K562 (cell line): ENCODE measurements around the gene KCTD11. TPM values are rescaled to one million over a fixed set of nuclear protein-coding genes. Genes with fewer than 3 reads are reported as not detected.

Source experiments
- ARID1B ChIP-seq: fragments of 450-650 bp; IDR thresholded peaks from 2 replicates; pipeline ENCODE4 v1.6.1; 2016; ENCODE audit warnings: antibody characterized with exemption, mild to moderate bottlenecking, inconsistent platforms
- FOXP1 ChIP-seq: sonication (generic); formaldehyde crosslinking; IDR thresholded peaks from 2 replicates; pipeline ENCODE4 v1.8.0; 2022; ENCODE audit warnings: mild to moderate bottlenecking, missing genetic modification reagents
- MAZ ChIP-seq, 2 experiments: fragments of 450-650 bp in 1 of 2; sonication (generic) in 1 of 2; formaldehyde crosslinking; IDR thresholded peaks in 1 of 2; conservative IDR thresholded peaks in 1 of 2; 2 replicates each; pipeline versions ENCODE4 v1.4.0 to v1.5.0; 2020; ENCODE audit warnings: mild to moderate bottlenecking in 1 of 2, missing genetic modification reagents in 1 of 2
- PHF8 ChIP-seq: fragments of 200-600 bp; sonication (generic); IDR thresholded peaks from 2 replicates; pipeline ENCODE4 v1.6.1; 2012; ENCODE audit warnings: mixed run types, mild to moderate bottlenecking, inconsistent platforms, low read length, moderate library complexity, borderline replicate concordance
- SNRNP70 ChIP-seq: fragments of 200-400 bp; formaldehyde crosslinking; optimal IDR thresholded peaks from 2 replicates; pipeline ENCODE3; 2017; ENCODE audit warnings: low read depth, low read length
- SPI1 ChIP-seq: IDR thresholded peaks from 2 replicates; pipeline ENCODE4 v1.6.1; 2011; ENCODE audit warnings: low read depth, low read length, control low read depth, borderline replicate concordance
- TAF1 ChIP-seq: IDR thresholded peaks from 2 replicates; pipeline ENCODE4 v1.6.1; 2011; ENCODE audit warnings: mild to moderate bottlenecking, low read length, moderate library complexity; ENCODE audit not compliant: insufficient read depth, control insufficient read depth, severe bottlenecking; ENCODE audit errors: extremely low read depth
- ZC3H11A ChIP-seq: IDR thresholded peaks from 2 replicates; pipeline ENCODE4 v1.6.1; 2012; ENCODE audit warnings: low read depth, low read length, improper control_type of control experiment
- ZNF197 ChIP-seq: fragments of 200-800 bp; sonication (Bioruptor generic); IDR thresholded peaks from 2 replicates; pipeline ENCODE4 v1.6.1; 2016; ENCODE audit warnings: low read depth, missing genetic modification characterization, missing compliant biosample characterization
- ZNF561 ChIP-seq: fragments of 450-650 bp; formaldehyde crosslinking; conservative IDR thresholded peaks from 2 replicates; pipeline ENCODE4 v1.4.0; 2020; ENCODE audit warnings: mild to moderate bottlenecking, moderate library complexity
- polyA plus RNA-seq, 8 experiments: library from polyadenylated mRNA; depleted of rRNA in 4 of 8; stranded (reverse) in 5 of 8; unstranded in 3 of 8; fragments of >200 nt; fragmentation: Nextera tagmentation in 2 of 8; fragmentation: Illumina TruSeq in 1 of 8; extraction: Ambion mirVana in 2 of 8; extraction: Trizol in 1 of 8; gene quantifications; 2 replicates each; pipeline versions ENCODE4 v1.2.1 to v1.2.3, GENCODE V29; 2011 to 2014; ENCODE audit warnings: inconsistent platforms in 1 of 8, missing spikeins in 1 of 8
- total RNA-seq, 7 experiments: library from RNA; depleted of rRNA in 6 of 7; stranded (reverse); fragments of >200 nt in 6 of 7; fragmentation: Illumina TruSeq in 2 of 7; extraction: Trizol in 2 of 7; gene quantifications; 2 replicates each; pipeline versions ENCODE4 v1.2.1 to v1.2.3, GENCODE V29; 2011 to 2021; ENCODE audit warnings: low replicate concordance in 1 of 7
- TF ChIP-seq, protein P1 (sequence below), 2 experiments: fragments of 450-650 bp; formaldehyde crosslinking in 1 of 2; IDR thresholded peaks; 2 replicates each; pipeline versions ENCODE4 v1.4.0 to v1.6.1; 2014 to 2020; ENCODE audit warnings: mild to moderate bottlenecking in 2 of 2, borderline replicate concordance in 1 of 2, low read depth in 1 of 2
- TF ChIP-seq, protein P2 (sequence below): sonication (generic); formaldehyde crosslinking; IDR thresholded peaks from 2 replicates; pipeline ENCODE4 v1.8.0; 2022; ENCODE audit warnings: mild to moderate bottlenecking, missing genetic modification reagents
- TF ChIP-seq, protein P3 (sequence below): fragments of 250-450 bp; sonication (Bioruptor Pico); IDR thresholded peaks from 2 replicates; pipeline ENCODE4 v1.8.0; 2022; ENCODE audit warnings: inconsistent platforms, mild to moderate bottlenecking, moderate library complexity, borderline replicate concordance

KCTD11 gene
- total and polyA plus RNA-seq, 9 of the 15 experiments (the other 6 are each of a cell fraction or from before 2014, with no cell fraction given), result 0.01 to 3.2 (median 2.5) TPM; not detected in 1

DNA sequence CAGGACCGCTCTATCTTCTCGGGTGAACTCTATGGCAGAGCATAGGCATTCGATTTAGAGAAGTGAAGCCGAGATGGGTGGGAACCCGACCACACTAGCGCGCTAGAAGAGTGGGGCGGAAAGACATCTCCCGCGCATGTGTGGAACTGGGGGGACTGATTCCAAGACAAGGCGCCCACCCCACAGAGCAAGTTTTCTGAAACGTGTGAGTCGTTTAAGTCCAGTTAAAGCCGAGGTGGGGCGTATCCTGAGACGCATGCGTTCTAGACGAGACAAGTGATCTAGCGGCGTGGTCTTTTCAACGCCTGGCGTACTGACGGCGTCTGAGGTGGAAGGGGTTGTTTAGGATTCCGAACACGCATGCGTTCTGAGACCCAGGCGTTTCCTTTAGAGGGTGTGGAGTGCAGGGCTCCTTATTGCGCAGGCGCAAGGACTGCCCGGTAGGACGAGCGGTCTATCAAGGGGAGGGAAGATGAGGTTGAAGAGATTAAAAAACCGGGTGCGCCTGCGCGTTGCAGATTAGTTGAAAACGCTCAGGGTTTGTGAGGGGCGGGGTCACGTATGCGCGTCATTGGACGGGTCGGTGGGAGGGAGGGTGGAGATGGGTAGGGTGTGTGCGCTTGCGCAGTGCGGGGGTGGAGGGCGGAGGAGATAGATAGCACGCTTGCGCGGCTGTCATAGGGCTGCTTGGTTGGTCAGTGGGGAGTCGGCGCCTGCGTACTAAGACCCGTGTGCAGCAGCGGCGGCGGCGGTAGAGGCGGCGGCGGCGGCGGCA lies 44.9 kb upstream of the KCTD11 start, which contains the start of gene EIF5A (continued):
- TF ChIP-seq, protein P1, sequence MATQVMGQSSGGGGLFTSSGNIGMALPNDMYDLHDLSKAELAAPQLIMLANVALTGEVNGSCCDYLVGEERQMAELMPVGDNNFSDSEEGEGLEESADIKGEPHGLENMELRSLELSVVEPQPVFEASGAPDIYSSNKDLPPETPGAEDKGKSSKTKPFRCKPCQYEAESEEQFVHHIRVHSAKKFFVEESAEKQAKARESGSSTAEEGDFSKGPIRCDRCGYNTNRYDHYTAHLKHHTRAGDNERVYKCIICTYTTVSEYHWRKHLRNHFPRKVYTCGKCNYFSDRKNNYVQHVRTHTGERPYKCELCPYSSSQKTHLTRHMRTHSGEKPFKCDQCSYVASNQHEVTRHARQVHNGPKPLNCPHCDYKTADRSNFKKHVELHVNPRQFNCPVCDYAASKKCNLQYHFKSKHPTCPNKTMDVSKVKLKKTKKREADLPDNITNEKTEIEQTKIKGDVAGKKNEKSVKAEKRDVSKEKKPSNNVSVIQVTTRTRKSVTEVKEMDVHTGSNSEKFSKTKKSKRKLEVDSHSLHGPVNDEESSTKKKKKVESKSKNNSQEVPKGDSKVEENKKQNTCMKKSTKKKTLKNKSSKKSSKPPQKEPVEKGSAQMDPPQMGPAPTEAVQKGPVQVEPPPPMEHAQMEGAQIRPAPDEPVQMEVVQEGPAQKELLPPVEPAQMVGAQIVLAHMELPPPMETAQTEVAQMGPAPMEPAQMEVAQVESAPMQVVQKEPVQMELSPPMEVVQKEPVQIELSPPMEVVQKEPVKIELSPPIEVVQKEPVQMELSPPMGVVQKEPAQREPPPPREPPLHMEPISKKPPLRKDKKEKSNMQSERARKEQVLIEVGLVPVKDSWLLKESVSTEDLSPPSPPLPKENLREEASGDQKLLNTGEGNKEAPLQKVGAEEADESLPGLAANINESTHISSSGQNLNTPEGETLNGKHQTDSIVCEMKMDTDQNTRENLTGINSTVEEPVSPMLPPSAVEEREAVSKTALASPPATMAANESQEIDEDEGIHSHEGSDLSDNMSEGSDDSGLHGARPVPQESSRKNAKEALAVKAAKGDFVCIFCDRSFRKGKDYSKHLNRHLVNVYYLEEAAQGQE (IDR thresholded peaks at IDR 0.05; ENCODE audit: borderline replicate concordance), result peak; percentile 50; the same call in 1 of the 2 replicates
- TF ChIP-seq, protein P1 (CRISPR knock-in tag; IDR thresholded peaks at IDR 0.05; ENCODE audit: low read depth), result no peak
- TF ChIP-seq PHF8 (peak; percentile 68; the same call in 1 of the 2 replicates), SPI1 (peak; percentile 69), MAZ (CRISPR knock-in tag; conservative IDR thresholded peaks at IDR 0.05 in 1 of 2, IDR thresholded peaks at IDR 0.05 in 1 of 2) (no peak), ZC3H11A (no peak), TAF1 (peak; percentile 85), FOXP1 (CRISPR knock-in tag) (no peak), ZNF197 (CRISPR knock-in tag) (no peak), ARID1B (no peak), ZNF561 (CRISPR knock-in tag) (no peak), SNRNP70 (no peak)
- TF ChIP-seq, protein P2, sequence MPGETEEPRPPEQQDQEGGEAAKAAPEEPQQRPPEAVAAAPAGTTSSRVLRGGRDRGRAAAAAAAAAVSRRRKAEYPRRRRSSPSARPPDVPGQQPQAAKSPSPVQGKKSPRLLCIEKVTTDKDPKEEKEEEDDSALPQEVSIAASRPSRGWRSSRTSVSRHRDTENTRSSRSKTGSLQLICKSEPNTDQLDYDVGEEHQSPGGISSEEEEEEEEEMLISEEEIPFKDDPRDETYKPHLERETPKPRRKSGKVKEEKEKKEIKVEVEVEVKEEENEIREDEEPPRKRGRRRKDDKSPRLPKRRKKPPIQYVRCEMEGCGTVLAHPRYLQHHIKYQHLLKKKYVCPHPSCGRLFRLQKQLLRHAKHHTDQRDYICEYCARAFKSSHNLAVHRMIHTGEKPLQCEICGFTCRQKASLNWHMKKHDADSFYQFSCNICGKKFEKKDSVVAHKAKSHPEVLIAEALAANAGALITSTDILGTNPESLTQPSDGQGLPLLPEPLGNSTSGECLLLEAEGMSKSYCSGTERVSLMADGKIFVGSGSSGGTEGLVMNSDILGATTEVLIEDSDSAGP, result no peak
- TF ChIP-seq, protein P3, sequence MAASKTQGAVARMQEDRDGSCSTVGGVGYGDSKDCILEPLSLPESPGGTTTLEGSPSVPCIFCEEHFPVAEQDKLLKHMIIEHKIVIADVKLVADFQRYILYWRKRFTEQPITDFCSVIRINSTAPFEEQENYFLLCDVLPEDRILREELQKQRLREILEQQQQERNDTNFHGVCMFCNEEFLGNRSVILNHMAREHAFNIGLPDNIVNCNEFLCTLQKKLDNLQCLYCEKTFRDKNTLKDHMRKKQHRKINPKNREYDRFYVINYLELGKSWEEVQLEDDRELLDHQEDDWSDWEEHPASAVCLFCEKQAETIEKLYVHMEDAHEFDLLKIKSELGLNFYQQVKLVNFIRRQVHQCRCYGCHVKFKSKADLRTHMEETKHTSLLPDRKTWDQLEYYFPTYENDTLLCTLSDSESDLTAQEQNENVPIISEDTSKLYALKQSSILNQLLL (CRISPR knock-in tag), result no peak
